H1 (cell line): ENCODE measurements around the gene GUCY1A2. TPM values are rescaled to one million over a fixed set of nuclear protein-coding genes. Genes with fewer than 3 reads are reported as not detected.

ENCODE experiments used
- CTCF ChIA-PET: fragments of 300-600 bp; sonication (Branson Sonifier 250); formaldehyde crosslinking; loops from one replicate; lab custom pipeline; 2021; ENCODE audit not compliant: partially characterized antibody; lab: Charles Lee
- POLR2A ChIA-PET: fragments of 300-600 bp; sonication (Branson Sonifier 250); formaldehyde crosslinking; loops from one replicate; lab custom pipeline; 2021; ENCODE audit warnings: inconsistent platforms; ENCODE audit not compliant: partially characterized antibody; lab: Charles Lee
- DNase-seq, 2 experiments: peaks; one replicate each; pipeline versions ENCODE4 v3.0.0 to v3.0.0-alpha.2; 2010 to 2022; ENCODE audit warnings: low spot score in 2 of 2, low read depth in 1 of 2, mixed read lengths in 1 of 2
- FAIRE-seq: peaks from 2 replicates; lab custom pipeline; 2011; peaks lifted over from hg19 to GRCh38; lab: Jason Lieb, UNC
- H2AFZ ChIP-seq: 2 replicates; pipeline ENCODE4 v1.8.1; 2012; ENCODE audit warnings: low read length, inconsistent platforms
- H2AK5ac ChIP-seq: 2 replicates; pipeline ENCODE4 v1.6.1; 2013; ENCODE audit warnings: low read depth, low read length
- H2BK120ac ChIP-seq: replicated peaks from 2 replicates; pipeline ENCODE3; 2013; ENCODE audit warnings: low read depth, low read length, inconsistent platforms
- H2BK12ac ChIP-seq: 2 replicates; pipeline ENCODE4 v1.6.1; 2013; ENCODE audit warnings: low read depth, low read length
- H2BK15ac ChIP-seq: 2 replicates; pipeline ENCODE4 v1.6.1; 2013; ENCODE audit warnings: low read length
- H2BK20ac ChIP-seq: 2 replicates; pipeline ENCODE4 v1.6.1; 2013; ENCODE audit warnings: low read length
- H2BK5ac ChIP-seq: 2 replicates; pipeline ENCODE4 v1.6.1; 2013; ENCODE audit warnings: low read depth, low read length
- H3K14ac ChIP-seq: 2 replicates; pipeline ENCODE4 v1.6.1; 2013; ENCODE audit warnings: inconsistent platforms; ENCODE audit not compliant: insufficient read length
- H3K18ac ChIP-seq: 2 replicates; pipeline ENCODE4 v1.6.1; 2013; ENCODE audit warnings: low read length; ENCODE audit errors: extremely low read depth
- H3K23ac ChIP-seq: 2 replicates; pipeline ENCODE4 v1.6.1; 2013; ENCODE audit warnings: inconsistent platforms; ENCODE audit not compliant: insufficient read length
- H3K23me2 ChIP-seq: 2 replicates; pipeline ENCODE4 v1.6.1; 2013; ENCODE audit warnings: low read depth, low read length
- H3K27ac ChIP-seq: 2 replicates; pipeline ENCODE4 v1.6.1; 2011; ENCODE audit warnings: low read depth, low read length, inconsistent platforms
- H3K27me3 ChIP-seq, 4 experiments: replicated peaks in 1 of 4; 1 replicate in 1 of 4; 2 replicates in 3 of 4; pipeline versions ENCODE4 v1.6.1 to v1.8.1; 2011 to 2013; ENCODE audit warnings: low read length in 3 of 4, mild to moderate bottlenecking in 3 of 4, inconsistent platforms in 2 of 4, mixed read lengths in 2 of 4, moderate library complexity in 1 of 4; ENCODE audit not compliant: control insufficient read depth in 3 of 4, insufficient read depth in 3 of 4; ENCODE audit errors: extremely low read depth in 1 of 4
- H3K36me3 ChIP-seq, 4 experiments: 2 replicates each; pipeline versions ENCODE4 v1.6.1 to v1.8.1; 2011 to 2013; ENCODE audit warnings: mild to moderate bottlenecking in 4 of 4, low read length in 3 of 4, moderate library complexity in 2 of 4, control low read depth in 1 of 4, inconsistent platforms in 1 of 4; ENCODE audit not compliant: insufficient read depth in 4 of 4, control insufficient read depth in 2 of 4
- H3K4ac ChIP-seq: replicated peaks from 2 replicates; pipeline ENCODE3; 2013; ENCODE audit warnings: low read length, low read depth, mixed read lengths, inconsistent platforms; ENCODE audit not compliant: insufficient read length
- H3K4me1 ChIP-seq, 4 experiments: replicated peaks in 1 of 4; 1 replicate in 1 of 4; 2 replicates in 3 of 4; pipeline versions ENCODE4 v1.6.1 to v1.8.1; 2011 to 2013; ENCODE audit warnings: low read length in 3 of 4, inconsistent platforms in 2 of 4, mixed read lengths in 1 of 4; ENCODE audit not compliant: insufficient read depth in 4 of 4, control insufficient read depth in 3 of 4
- H3K4me2 ChIP-seq, 2 experiments: 2 replicates each; pipeline versions ENCODE4 v1.6.1 to v1.8.1; 2011 to 2013; ENCODE audit warnings: low read depth in 2 of 2, low read length in 2 of 2, control low read depth in 1 of 2, inconsistent platforms in 1 of 2, mild to moderate bottlenecking in 1 of 2; ENCODE audit not compliant: insufficient read depth in 1 of 2
- H3K4me3 ChIP-seq, 4 experiments: fragments of 200-600, 300-600 bp in 1 of 4; sonication (generic), shearing (Covaris generic), sonication (Bioruptor Twin) in 1 of 4; 2 replicates each; pipeline versions ENCODE4 v1.5.1 to v1.8.1; 2011 to 2016; ENCODE audit warnings: low read length in 4 of 4, low read depth in 3 of 4, control low read depth in 2 of 4, inconsistent platforms in 2 of 4, mild to moderate bottlenecking in 2 of 4, mixed read lengths in 1 of 4, moderate library complexity in 1 of 4; ENCODE audit not compliant: insufficient read depth in 2 of 4; ENCODE audit errors: extremely low read depth in 1 of 4
- H3K56ac ChIP-seq: replicated peaks from 2 replicates; pipeline ENCODE3; 2013; ENCODE audit warnings: low read depth, mild to moderate bottlenecking, mixed read lengths, low read length, inconsistent platforms; ENCODE audit not compliant: insufficient read length
- H3K79me1 ChIP-seq: 2 replicates; pipeline ENCODE4 v1.6.1; 2013; ENCODE audit warnings: low read depth, low read length, control low read depth
- H3K79me2 ChIP-seq, 2 experiments: 2 replicates each; pipeline versions ENCODE4 v1.6.1 to v1.8.1; 2012 to 2013; ENCODE audit warnings: low read length in 2 of 2, mild to moderate bottlenecking in 2 of 2, inconsistent platforms in 1 of 2; ENCODE audit not compliant: insufficient read depth in 2 of 2, control insufficient read depth in 1 of 2
- H3K9ac ChIP-seq, 4 experiments: replicated peaks in 1 of 4; 1 replicate in 1 of 4; 2 replicates in 3 of 4; pipeline versions ENCODE4 v1.6.1 to v1.8.1; 2011 to 2013; ENCODE audit warnings: low read depth in 3 of 4, low read length in 3 of 4, control low read depth in 2 of 4, mild to moderate bottlenecking in 2 of 4, moderate library complexity in 2 of 4, inconsistent platforms in 1 of 4; ENCODE audit errors: extremely low read depth in 1 of 4
- H3K9me3 ChIP-seq, 2 experiments: 2 replicates each; pipeline versions ENCODE4 v1.6.1 to v1.8.1; 2012 to 2013; ENCODE audit warnings: mild to moderate bottlenecking in 2 of 2, moderate library complexity in 2 of 2, control low read depth in 1 of 2, inconsistent platforms in 1 of 2, low read depth in 1 of 2, low read length in 1 of 2, mixed read lengths in 1 of 2; ENCODE audit not compliant: insufficient read depth in 2 of 2
- H4K20me1 ChIP-seq, 2 experiments: replicated peaks in 1 of 2; 2 replicates each; pipeline versions ENCODE3 to v1.8.1; 2011 to 2013; ENCODE audit warnings: inconsistent platforms in 2 of 2, low read length in 2 of 2, mild to moderate bottlenecking in 1 of 2; ENCODE audit not compliant: insufficient read depth in 2 of 2, control insufficient read depth in 1 of 2
- H4K5ac ChIP-seq: 2 replicates; pipeline ENCODE4 v1.6.1; 2013; ENCODE audit warnings: low read length, low read depth, mixed read lengths, inconsistent platforms; ENCODE audit not compliant: insufficient read length
- H4K8ac ChIP-seq: 2 replicates; pipeline ENCODE4 v1.8.0; 2013; ENCODE audit warnings: mild to moderate bottlenecking, moderate library complexity, low read length, inconsistent platforms; ENCODE audit not compliant: insufficient read depth; ENCODE audit errors: extremely low read depth
- H4K91ac ChIP-seq: replicated peaks from 2 replicates; pipeline ENCODE3; 2013; ENCODE audit warnings: low read length, mixed read lengths, inconsistent platforms; ENCODE audit not compliant: insufficient read length
- ATF3 ChIP-seq: IDR thresholded peaks from 2 replicates; pipeline ENCODE4 v1.6.1; 2011; ENCODE audit warnings: low read depth, mild to moderate bottlenecking, low read length; ENCODE audit not compliant: insufficient read depth
- CBX8 ChIP-seq: fragments of 300-800, 300-1000 bp; sonication (generic); IDR thresholded peaks from 2 replicates; pipeline ENCODE4 v1.7.1; 2016; ENCODE audit warnings: low read depth, low read length, borderline replicate concordance
- CEBPB ChIP-seq: IDR thresholded peaks from 2 replicates; pipeline ENCODE4 v1.6.1; 2012; ENCODE audit warnings: low read depth, low read length
- EZH2 ChIP-seq: fragments of 200-600 bp; sonication (generic); IDR thresholded peaks from 2 replicates; pipeline ENCODE4 v1.7.1; 2012; ENCODE audit warnings: low read depth, mild to moderate bottlenecking, moderate library complexity, low read length, inconsistent platforms; ENCODE audit not compliant: severe bottlenecking
- FOSL1 ChIP-seq: IDR thresholded peaks from 2 replicates; pipeline ENCODE4 v1.6.1; 2011; ENCODE audit warnings: mild to moderate bottlenecking, low read depth, low read length, moderate library complexity; ENCODE audit not compliant: insufficient read depth
- GTF2F1 ChIP-seq: IDR thresholded peaks from 2 replicates; pipeline ENCODE4 v1.6.1; 2012; ENCODE audit warnings: low read depth, low read length, improper control_type of control experiment, borderline replicate concordance
- JUN ChIP-seq: IDR thresholded peaks from 2 replicates; pipeline ENCODE4 v1.6.1; 2011; ENCODE audit warnings: low read depth, mild to moderate bottlenecking, improper control_type of control experiment, low read length
- KDM4A ChIP-seq: IDR thresholded peaks from one replicate; pipeline ENCODE4 v1.7.1; 2012; ENCODE audit warnings: low read depth, mild to moderate bottlenecking, moderate library complexity, low read length, inconsistent platforms; ENCODE audit not compliant: severe bottlenecking
- MAFK ChIP-seq: IDR thresholded peaks from 2 replicates; pipeline ENCODE4 v1.6.1; 2012; ENCODE audit warnings: low read depth, mild to moderate bottlenecking, improper control_type of control experiment, low read length
- NANOG ChIP-seq: IDR thresholded peaks from 2 replicates; pipeline ENCODE4 v1.6.1; 2011; ENCODE audit warnings: low read length, low read depth, mild to moderate bottlenecking, inconsistent platforms; ENCODE audit not compliant: insufficient read depth, poor library complexity, severe bottlenecking
- POU5F1 ChIP-seq: IDR thresholded peaks from 2 replicates; pipeline ENCODE4 v1.6.1; 2011; ENCODE audit warnings: low read depth, mild to moderate bottlenecking, low read length, moderate library complexity
- SIX5 ChIP-seq: IDR thresholded peaks from 2 replicates; pipeline ENCODE4 v1.6.1; 2011; ENCODE audit warnings: mild to moderate bottlenecking, low read depth, low read length
- TBP ChIP-seq: IDR thresholded peaks from 2 replicates; pipeline ENCODE4 v1.6.1; 2011; ENCODE audit warnings: low read depth, low read length, improper control_type of control experiment
- WGBS, 2 experiments: shearing (Covaris generic) in 1 of 2; methylation state at CpG; one replicate each; pipeline versions ENCODE4 v1.1.6 to v1.1.7; 2013 to 2015; ENCODE audit warnings: low lambda C conversion rate in 2 of 2, mixed read lengths in 2 of 2, inconsistent platforms in 1 of 2, low coverage in 1 of 2, missing lambda C conversion rate in 1 of 2; ENCODE audit not compliant: insufficient replicate concordance in 2 of 2, insufficient coverage in 1 of 2, insufficient read length in 1 of 2; ENCODE audit errors: extremely low coverage in 1 of 2, missing lambda C conversion rate in 1 of 2; 5-methylcytosine and 5-hydroxymethylcytosine counted together
- polyA plus RNA-seq, 7 experiments: library from polyadenylated mRNA; depleted of rRNA in 3 of 7; stranded (reverse) in 5 of 7; unstranded in 2 of 7; fragments of >200 nt in 5 of 7; fragments of 200-250 nt in 2 of 7; gene quantifications; 1 replicate in 5 of 7; 2 replicates in 1 of 7; 4 replicates in 1 of 7; pipeline versions ENCODE4 v1.2.1 to v1.2.3, GENCODE V29; 2011 to 2013; ENCODE audit warnings: missing spikeins in 2 of 7, mixed read lengths in 2 of 7
- total RNA-seq: library from RNA; stranded (reverse); fragmentation: NEBNext Ultra II Directional; extraction: Animal tissue kit (Norgen Biotek cat#: 25700); gene quantifications from 2 replicates; pipeline ENCODE4 v1.2.1, GENCODE V29; 2021

Gene GUCY1A2
- total and polyA plus RNA-seq, 2 of the 8 experiments (the other 6 are each of a cell fraction or from before 2014, with no cell fraction given), result 0.11 to 1.9 TPM

- H3K23me2 ChIP-seq, result no peaks in the 10 kb centered on the region
- POLR2A ChIA-PET, result no interaction called here
- no peaks in the 10 kb centered on the region for H3K79me1 ChIP-seq
- no peak overlapping the region for H3K18ac ChIP-seq
- no peaks in the 10 kb centered on the region for H3K27me3 ChIP-seq
- no peak overlapping the region for H2BK120ac ChIP-seq
- no peak overlapping the region for H4K91ac ChIP-seq
- H3K36me3 ChIP-seq, result no peaks in the 10 kb centered on the region
- H3K23ac ChIP-seq, result no peak overlapping the region
- H4K20me1 ChIP-seq, result no peaks in the 10 kb centered on the region
- H3K9ac ChIP-seq, result no peak overlapping the region
- TF ChIP-seq SIX5 (no peak), JUN (no peak), MAFK (no peak), EZH2 (no peak), ATF3 (no peak), TBP (no peak), KDM4A (no peak), NANOG (no peak), CEBPB (no peak), POU5F1 (no peak), FOSL1 (no peak), GTF2F1 (no peak), CBX8 (no peak)
- H2BK20ac ChIP-seq, result no peak overlapping the region
- no peak overlapping the region for H2BK12ac ChIP-seq
- H3K56ac ChIP-seq, result no peak overlapping the region
- H3K14ac ChIP-seq, result no peak overlapping the region
- DNase-seq (no peak), FAIRE-seq (no peak)
- no peak overlapping the region for H2BK15ac ChIP-seq
- no peak overlapping the region for H4K5ac ChIP-seq
- H3K4ac ChIP-seq, result no peak overlapping the region
- H2AK5ac ChIP-seq, result no peak overlapping the region
- H3K79me2 ChIP-seq, result no peaks in the 10 kb centered on the region
- no peak overlapping the region for H3K4me2 ChIP-seq
- no peak overlapping the region for H2AFZ ChIP-seq
- 65% methylated on average over 4 of the region's 4 CpGs; no CpG with 5 or more reads in 1 of the 2 experiments for WGBS, 2 experiments
- CTCF ChIA-PET, result interaction anchor here (1.1 to 1.3 kb wide), 2 partner anchors 19 to 25 kb away, joined by 3 read pairs; no protein-coding TSS in a partner anchor
- H3K4me3 ChIP-seq, result no peak overlapping the region
- no peak overlapping the region for H3K27ac ChIP-seq
- H3K9me3 ChIP-seq, result no peaks in the 10 kb centered on the region
- H2BK5ac ChIP-seq, result no peak overlapping the region
- H4K8ac ChIP-seq, result no peak overlapping the region
- no peaks in the 10 kb centered on the region for H3K4me1 ChIP-seq
These were observed 25.1 kb upstream of the GUCY1A2 start for GRCh38 chr11:107043242-107044006.
